BJ (cell line): Measurements from ENCODE around the gene RASSF6. TPM values are rescaled to one million over a fixed set of nuclear protein-coding genes. Genes with fewer than 3 reads are reported as not detected.
A peak's percentile ranks its signal among the peaks of the same experiment; 100 is the strongest.

ENCODE experiments used
- CTCF ChIA-PET: fragments of 350-600 bp; formaldehyde crosslinking; extraction: SDS; loops from one replicate; lab custom pipeline; 2021; ENCODE audit warnings: antibody characterized with exemption, inconsistent platforms; lab: Yijun Ruan, JAX
- POLR2A ChIA-PET: fragments of 300-600 bp; sonication (Branson Sonifier 250); formaldehyde crosslinking; extraction: SDS; loops from one replicate; lab custom pipeline; 2021; ENCODE audit warnings: antibody characterized with exemption; lab: Charles Lee
- DNase-seq: peaks from one replicate; pipeline ENCODE4 v3.0.0-alpha.2; 2011; ENCODE audit warnings: low read depth
- H3K27me3 ChIP-seq: 2 replicates; pipeline ENCODE4 v1.6.0; 2011; ENCODE audit warnings: low read length; ENCODE audit not compliant: control insufficient read depth, insufficient read depth
- H3K36me3 ChIP-seq: 2 replicates; pipeline ENCODE4 v1.5.1; 2011; ENCODE audit warnings: low read length; ENCODE audit not compliant: control insufficient read depth, insufficient read depth
- H3K4me3 ChIP-seq: 2 replicates; pipeline ENCODE4 v1.5.1; 2011; ENCODE audit warnings: low read depth, mild to moderate bottlenecking, control low read depth, low read length
- polyA plus RNA-seq: library from polyadenylated mRNA; depleted of rRNA; stranded (reverse); fragments of >200 nt; gene quantifications from 2 replicates; pipeline ENCODE4 v1.2.3, GENCODE V29; 2011
- TF ChIP-seq, protein P1 (sequence below): IDR thresholded peaks from 2 replicates; pipeline ENCODE4 v1.5.1; 2011; ENCODE audit warnings: low read depth, mild to moderate bottlenecking, control low read depth, inconsistent platforms, low read length, moderate library complexity; ENCODE audit not compliant: insufficient read depth

RASSF6 gene
- polyA plus RNA-seq, 1 experiment, result not detected

DNA sequence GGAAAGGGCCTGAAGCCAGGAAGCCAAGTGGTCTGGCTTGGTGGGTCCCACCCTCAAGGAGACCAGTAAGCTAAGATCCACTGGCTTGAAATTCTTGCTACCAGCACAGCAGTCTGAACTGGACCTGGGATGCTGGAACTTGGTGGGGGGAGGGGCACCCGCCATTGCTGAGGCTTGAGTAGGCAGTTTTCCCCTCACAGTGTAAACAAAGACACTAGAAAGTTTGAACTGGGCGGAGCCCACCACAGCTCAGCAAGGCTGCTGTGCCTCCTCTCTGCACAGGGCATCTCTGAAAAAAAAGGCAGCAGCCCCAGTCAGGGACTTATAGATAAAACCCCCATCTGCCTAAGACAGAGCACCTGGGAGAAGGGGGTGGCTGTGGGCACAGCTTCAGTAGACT, 75.6 kb downstream of the RASSF6 start:
- Histone ChIP-seq H3K36me3 (no peaks in the 10 kb centered on the region), H3K27me3 (no peaks in the 10 kb centered on the region; the same call in 1 of the 2 replicates), H3K4me3 (no peak overlapping the region)
- no peak for DNase-seq
- ChIA-PET CTCF (no interaction called here), POLR2A (no interaction called here)
- TF ChIP-seq, protein P1, sequence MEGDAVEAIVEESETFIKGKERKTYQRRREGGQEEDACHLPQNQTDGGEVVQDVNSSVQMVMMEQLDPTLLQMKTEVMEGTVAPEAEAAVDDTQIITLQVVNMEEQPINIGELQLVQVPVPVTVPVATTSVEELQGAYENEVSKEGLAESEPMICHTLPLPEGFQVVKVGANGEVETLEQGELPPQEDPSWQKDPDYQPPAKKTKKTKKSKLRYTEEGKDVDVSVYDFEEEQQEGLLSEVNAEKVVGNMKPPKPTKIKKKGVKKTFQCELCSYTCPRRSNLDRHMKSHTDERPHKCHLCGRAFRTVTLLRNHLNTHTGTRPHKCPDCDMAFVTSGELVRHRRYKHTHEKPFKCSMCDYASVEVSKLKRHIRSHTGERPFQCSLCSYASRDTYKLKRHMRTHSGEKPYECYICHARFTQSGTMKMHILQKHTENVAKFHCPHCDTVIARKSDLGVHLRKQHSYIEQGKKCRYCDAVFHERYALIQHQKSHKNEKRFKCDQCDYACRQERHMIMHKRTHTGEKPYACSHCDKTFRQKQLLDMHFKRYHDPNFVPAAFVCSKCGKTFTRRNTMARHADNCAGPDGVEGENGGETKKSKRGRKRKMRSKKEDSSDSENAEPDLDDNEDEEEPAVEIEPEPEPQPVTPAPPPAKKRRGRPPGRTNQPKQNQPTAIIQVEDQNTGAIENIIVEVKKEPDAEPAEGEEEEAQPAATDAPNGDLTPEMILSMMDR, result no peak

DNA sequence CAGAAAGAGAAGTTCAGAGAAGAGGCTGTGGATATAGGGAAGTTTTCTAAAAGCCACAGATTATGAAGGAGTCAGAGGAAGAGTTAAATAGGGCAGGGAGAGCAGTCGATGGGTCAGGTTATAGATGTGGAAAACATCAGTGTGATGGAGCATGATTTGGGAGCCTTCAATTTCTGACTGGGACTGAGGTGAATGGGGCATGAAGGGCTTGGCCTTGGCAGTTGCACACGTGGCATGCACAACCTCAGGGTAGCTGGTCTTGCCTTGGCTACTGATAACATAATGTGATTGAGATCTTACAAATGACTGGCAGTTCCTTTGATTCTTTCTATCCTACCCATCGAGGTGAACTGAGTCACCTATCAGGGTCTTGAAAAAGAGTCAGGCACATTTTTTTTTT, 79.0 kb downstream of the RASSF6 start:
- CTCF ChIA-PET, result interaction anchor here (0.7 kb wide), 1 partner anchor 1103 kb away, joined by 3 read pairs; no protein-coding TSS in a partner anchor
- TF ChIP-seq, protein P1, result no peak
- POLR2A ChIA-PET, result no interaction called here

DNA sequence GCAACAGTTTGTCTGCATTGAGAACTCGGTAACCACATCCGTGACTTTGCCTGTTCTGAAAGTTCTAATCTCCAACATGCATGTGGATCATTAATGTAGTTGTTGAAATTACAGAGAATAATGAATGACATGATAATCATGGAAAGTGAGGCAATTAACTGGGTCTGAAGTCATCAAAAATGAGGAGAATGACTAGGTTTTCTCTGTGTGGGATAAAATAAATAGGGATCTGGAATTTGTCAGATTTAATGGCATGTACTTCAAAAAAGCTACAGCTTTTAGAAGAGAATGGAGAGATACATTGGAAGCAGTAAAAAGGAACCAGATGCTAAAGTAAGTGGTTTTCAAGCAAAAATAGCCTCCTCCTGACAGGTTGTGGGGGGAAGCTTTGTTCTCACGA, 79.4 kb downstream of the RASSF6 start:
- no peak for DNase-seq
- CTCF ChIA-PET, result interaction anchor here (0.7 to 1.5 kb wide), 2 partner anchors 33 to 1103 kb away, joined by 3 read pairs; no protein-coding TSS in a partner anchor

More for the DNA sequence above, 79.0 kb downstream of the RASSF6 start:
- Histone ChIP-seq H3K27me3 (no peaks in the 10 kb centered on the region; the same call in 1 of the 2 replicates), H3K4me3 (no peak overlapping the region), H3K36me3 (no peaks in the 10 kb centered on the region)
- DNase-seq, result no peak

GRCh38 chr4:73539386-73539785, 80.8 kb downstream of the RASSF6 start:
- ChIA-PET POLR2A (no interaction called here), CTCF (interaction anchor here (1.5 kb wide), 1 partner anchor 34 kb away, joined by 3 read pairs; no protein-coding TSS in a partner anchor)
- DNase-seq, result peak; percentile 1
- TF ChIP-seq, protein P1, result no peak
- Histone ChIP-seq H3K36me3 (no peaks in the 10 kb centered on the region), H3K4me3 (no peak overlapping the region), H3K27me3 (no peaks in the 10 kb centered on the region; the same call in none of the 2 replicates)

More for the DNA sequence above, 79.4 kb downstream of the RASSF6 start:
- POLR2A ChIA-PET, result no interaction called here
- no peak overlapping the region for H3K4me3 ChIP-seq
- H3K27me3 ChIP-seq, result no peaks in the 10 kb centered on the region; the same call in 1 of the 2 replicates
- TF ChIP-seq, protein P1, result no peak
- H3K36me3 ChIP-seq, result no peaks in the 10 kb centered on the region

DNA sequence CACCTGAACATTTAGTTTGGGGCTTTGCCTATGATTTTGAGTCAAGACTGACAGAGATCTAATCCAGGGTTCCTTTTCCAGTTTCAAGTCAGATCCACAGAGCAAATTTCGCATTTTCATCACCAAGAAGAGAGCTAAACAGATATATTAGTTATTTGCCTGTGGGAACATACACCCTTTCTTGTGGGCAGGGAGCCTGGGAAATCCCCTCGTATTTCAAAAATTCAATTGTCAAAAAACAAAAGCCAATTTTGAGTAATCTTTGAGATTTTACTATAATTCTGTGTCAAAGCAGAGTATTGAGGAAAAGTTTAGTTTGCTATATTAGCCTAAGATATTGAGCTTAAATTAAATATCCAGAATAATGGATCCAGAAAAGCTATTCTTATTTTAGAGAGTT, 82.1 kb downstream of the RASSF6 start:
- no peak for DNase-seq
- H3K27me3 ChIP-seq, result no peaks in the 10 kb centered on the region; the same call in 1 of the 2 replicates
- POLR2A ChIA-PET, result no interaction called here
- H3K4me3 ChIP-seq, result no peak overlapping the region
- CTCF ChIA-PET, result interaction anchor here (0.6 kb wide), 1 partner anchor 752 kb away, joined by 6 read pairs; no protein-coding TSS in a partner anchor
- TF ChIP-seq, protein P1, result no peak
- no peaks in the 10 kb centered on the region for H3K36me3 ChIP-seq
